A673 (cell line): ENCODE measurements around the gene BIRC7. TPM values are rescaled to one million over a fixed set of nuclear protein-coding genes. Genes with fewer than 3 reads are reported as not detected.

Experiments used
- BruUV-seq: library from RNA; stranded (reverse); fragments of 400-500 nt; replicated peaks from 2 replicates; lab custom pipeline; 2021; lab: Mats Ljungman, UMichigan
- CTCF ChIA-PET: fragments of 300-600 bp; sonication (Branson Sonifier 250); formaldehyde crosslinking; loops from one replicate; lab custom pipeline; 2022; ENCODE audit warnings: antibody characterized with exemption; lab: Charles Lee
- POLR2A ChIA-PET: fragments of 300-600 bp; sonication (Branson Sonifier 250); formaldehyde crosslinking; loops from one replicate; lab custom pipeline; 2022; ENCODE audit warnings: antibody characterized with exemption; ENCODE audit not compliant: low non-redundant PET; lab: Charles Lee
- DNase-seq: peaks from one replicate; pipeline ENCODE4 v3.0.0-alpha.2; 2015; ENCODE audit warnings: low spot score
- H3K27ac ChIP-seq: fragments of 200-600 bp; sonication (generic); 2 replicates; pipeline ENCODE4 v1.5.1; 2016; ENCODE audit warnings: mixed run types, low read depth, mild to moderate bottlenecking, mixed read lengths, antibody characterized with exemption, low read length; ENCODE audit not compliant: poor library complexity, severe bottlenecking
- H3K27me3 ChIP-seq: fragments of 200-600 bp; sonication (generic); replicated peaks from 2 replicates; pipeline ENCODE4 v1.6.1; 2017; ENCODE audit warnings: mixed run types, low read depth, mild to moderate bottlenecking, mixed read lengths, antibody characterized with exemption, low read length; ENCODE audit not compliant: insufficient read depth, poor library complexity
- H3K36me3 ChIP-seq: fragments of 200-600 bp; sonication (generic); 2 replicates; pipeline ENCODE4 v1.6.1; 2016; ENCODE audit warnings: mixed run types, mild to moderate bottlenecking, mixed read lengths, antibody characterized with exemption, low read length; ENCODE audit not compliant: insufficient read depth, poor library complexity, severe bottlenecking
- H3K4me1 ChIP-seq: fragments of 200-600 bp; sonication (generic); 2 replicates; pipeline ENCODE4 v1.6.1; 2017; ENCODE audit warnings: mixed run types, mild to moderate bottlenecking, mixed read lengths, antibody characterized with exemption, low read length; ENCODE audit not compliant: insufficient read depth, poor library complexity, severe bottlenecking
- H3K4me3 ChIP-seq: fragments of 200-600 bp; sonication (generic); 2 replicates; pipeline ENCODE4 v1.5.1; 2016; ENCODE audit warnings: low read depth, mixed run types, mild to moderate bottlenecking, mixed read lengths, low read length; ENCODE audit not compliant: poor library complexity, severe bottlenecking
- H3K9me3 ChIP-seq: fragments of 200-600 bp; sonication (generic); 2 replicates; pipeline ENCODE4 v1.6.1; 2016; ENCODE audit warnings: mixed run types, low read depth, mild to moderate bottlenecking, mixed read lengths, antibody characterized with exemption, low read length; ENCODE audit not compliant: poor library complexity, severe bottlenecking
- EZH2 ChIP-seq: fragments of 200-600 bp; sonication (generic); IDR thresholded peaks from 2 replicates; pipeline ENCODE4 v1.6.1; 2017; ENCODE audit warnings: borderline replicate concordance, low read depth, mild to moderate bottlenecking, mixed read lengths, antibody characterized with exemption, low read length; ENCODE audit not compliant: poor library complexity, severe bottlenecking
- intact Hi-C: fragments of 100-400 bp; cut with micrococcal nuclease; formaldehyde crosslinking; loops from one replicate; pipeline ENCODE4 v1.10.0; 2022; ENCODE audit not compliant: unreplicated experiment
- total RNA-seq: library from RNA; stranded (reverse); gene quantifications from 2 replicates; pipeline ENCODE4 v1.2.3, GENCODE V29; 2021
- TF ChIP-seq, protein P1 (sequence below): fragments of 300-800, 200-600 bp; sonication (generic); conservative IDR thresholded peaks from 2 replicates; pipeline ENCODE4 v1.5.1; 2017; ENCODE audit warnings: low read depth, mild to moderate bottlenecking, antibody characterized with exemption, low read length, moderate library complexity, mixed read lengths

BIRC7 gene
- total RNA-seq, 1 experiment from 2014 or later, result not detected

DNA sequence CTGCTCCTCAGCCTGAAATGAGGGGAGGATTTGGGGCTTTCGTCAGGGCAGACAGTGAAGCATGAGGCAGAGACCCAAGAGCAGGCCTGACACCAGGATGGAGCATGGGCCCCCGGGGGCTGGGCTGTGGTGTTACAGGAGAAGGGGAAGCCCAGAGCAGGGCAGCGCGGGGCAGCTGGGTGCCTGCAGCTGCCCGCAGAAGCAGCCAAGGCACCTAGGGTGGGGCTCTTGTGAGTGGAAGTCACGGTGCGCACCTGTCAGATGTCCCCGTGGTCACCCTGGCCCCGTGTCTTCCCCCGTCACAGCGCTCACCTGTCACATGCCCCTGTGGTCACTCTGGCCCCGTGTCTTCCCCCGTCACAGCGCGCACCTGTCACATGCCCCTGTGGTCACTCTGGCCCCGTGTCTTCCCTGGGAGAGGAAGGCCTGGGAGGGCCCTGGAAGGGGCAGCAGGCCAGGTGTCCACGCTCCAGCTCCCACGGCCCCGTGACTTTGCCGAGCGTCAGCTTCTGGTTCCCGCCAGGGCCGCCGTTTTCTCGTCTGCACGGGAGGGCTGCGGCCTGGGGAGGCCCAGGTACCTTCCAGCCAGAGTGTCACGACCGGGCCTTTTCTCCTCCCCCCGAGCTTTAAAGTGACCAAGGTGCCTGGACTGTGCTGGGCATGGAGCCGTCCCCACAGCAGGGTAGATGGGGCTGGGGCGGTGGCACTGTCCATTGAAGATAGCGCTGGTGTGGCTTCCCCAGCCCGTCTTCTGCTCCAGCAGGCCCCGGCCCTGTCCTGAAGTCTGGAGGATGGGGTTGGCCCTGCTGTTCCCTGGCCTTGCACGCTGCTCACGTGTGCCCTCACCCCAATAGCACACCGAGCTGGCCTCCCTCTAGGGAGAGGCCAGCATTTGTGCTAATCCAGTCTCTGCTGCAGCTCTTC, 46.3 kb downstream of the BIRC7 start:
- Histone ChIP-seq H3K4me1 (no peaks in the 10 kb centered on the region), H3K4me3 (no peak overlapping the region), H3K27ac (no peak overlapping the region), H3K9me3 (no peaks in the 10 kb centered on the region), H3K36me3 (peaks cover 37% of the 10 kb centered on the region), H3K27me3 (no peaks in the 10 kb centered on the region)
- TF ChIP-seq EZH2, result no peak
- TF ChIP-seq, protein P1, sequence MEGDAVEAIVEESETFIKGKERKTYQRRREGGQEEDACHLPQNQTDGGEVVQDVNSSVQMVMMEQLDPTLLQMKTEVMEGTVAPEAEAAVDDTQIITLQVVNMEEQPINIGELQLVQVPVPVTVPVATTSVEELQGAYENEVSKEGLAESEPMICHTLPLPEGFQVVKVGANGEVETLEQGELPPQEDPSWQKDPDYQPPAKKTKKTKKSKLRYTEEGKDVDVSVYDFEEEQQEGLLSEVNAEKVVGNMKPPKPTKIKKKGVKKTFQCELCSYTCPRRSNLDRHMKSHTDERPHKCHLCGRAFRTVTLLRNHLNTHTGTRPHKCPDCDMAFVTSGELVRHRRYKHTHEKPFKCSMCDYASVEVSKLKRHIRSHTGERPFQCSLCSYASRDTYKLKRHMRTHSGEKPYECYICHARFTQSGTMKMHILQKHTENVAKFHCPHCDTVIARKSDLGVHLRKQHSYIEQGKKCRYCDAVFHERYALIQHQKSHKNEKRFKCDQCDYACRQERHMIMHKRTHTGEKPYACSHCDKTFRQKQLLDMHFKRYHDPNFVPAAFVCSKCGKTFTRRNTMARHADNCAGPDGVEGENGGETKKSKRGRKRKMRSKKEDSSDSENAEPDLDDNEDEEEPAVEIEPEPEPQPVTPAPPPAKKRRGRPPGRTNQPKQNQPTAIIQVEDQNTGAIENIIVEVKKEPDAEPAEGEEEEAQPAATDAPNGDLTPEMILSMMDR, result no peak
- intact Hi-C loops, result no loop called here
- BruUV-seq, result no TSS peak
- ChIA-PET POLR2A (no interaction called here), CTCF (no interaction called here)
- no peak for DNase-seq

DNA sequence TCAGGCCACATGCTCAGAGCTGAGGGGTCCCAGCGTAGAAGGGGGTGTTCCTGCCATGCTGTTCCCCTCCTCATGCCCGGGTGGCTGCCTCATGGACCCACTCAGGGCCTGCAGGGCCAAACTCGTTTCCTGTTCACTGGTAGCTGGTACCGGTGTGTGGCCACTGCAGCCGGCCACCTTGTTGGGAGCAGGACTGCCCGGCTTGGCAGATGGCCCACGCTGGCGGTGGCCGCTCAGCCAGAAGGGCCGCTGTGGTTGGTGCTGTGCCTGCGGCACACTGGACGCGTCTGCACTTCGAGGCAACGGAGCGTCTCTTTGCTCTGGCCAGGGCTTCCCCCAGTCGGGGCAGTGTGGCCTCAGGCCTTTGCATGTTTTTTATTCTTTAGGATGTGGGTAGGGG, 47.2 kb downstream of the BIRC7 start:
- H3K4me1 ChIP-seq, result no peaks in the 10 kb centered on the region
- POLR2A ChIA-PET, result no interaction called here
- H3K36me3 ChIP-seq, result peaks cover 27% of the 10 kb centered on the region
- H3K27ac ChIP-seq, result no peak overlapping the region
- no peaks in the 10 kb centered on the region for H3K9me3 ChIP-seq
- DNase-seq, result no peak
- TF ChIP-seq, protein P1, result no peak
- TF ChIP-seq EZH2, result no peak
- no TSS peak for BruUV-seq
- H3K4me3 ChIP-seq, result no peak overlapping the region
- intact Hi-C loops, result no loop called here
- CTCF ChIA-PET, result no interaction called here
- H3K27me3 ChIP-seq, result no peaks in the 10 kb centered on the region

DNA sequence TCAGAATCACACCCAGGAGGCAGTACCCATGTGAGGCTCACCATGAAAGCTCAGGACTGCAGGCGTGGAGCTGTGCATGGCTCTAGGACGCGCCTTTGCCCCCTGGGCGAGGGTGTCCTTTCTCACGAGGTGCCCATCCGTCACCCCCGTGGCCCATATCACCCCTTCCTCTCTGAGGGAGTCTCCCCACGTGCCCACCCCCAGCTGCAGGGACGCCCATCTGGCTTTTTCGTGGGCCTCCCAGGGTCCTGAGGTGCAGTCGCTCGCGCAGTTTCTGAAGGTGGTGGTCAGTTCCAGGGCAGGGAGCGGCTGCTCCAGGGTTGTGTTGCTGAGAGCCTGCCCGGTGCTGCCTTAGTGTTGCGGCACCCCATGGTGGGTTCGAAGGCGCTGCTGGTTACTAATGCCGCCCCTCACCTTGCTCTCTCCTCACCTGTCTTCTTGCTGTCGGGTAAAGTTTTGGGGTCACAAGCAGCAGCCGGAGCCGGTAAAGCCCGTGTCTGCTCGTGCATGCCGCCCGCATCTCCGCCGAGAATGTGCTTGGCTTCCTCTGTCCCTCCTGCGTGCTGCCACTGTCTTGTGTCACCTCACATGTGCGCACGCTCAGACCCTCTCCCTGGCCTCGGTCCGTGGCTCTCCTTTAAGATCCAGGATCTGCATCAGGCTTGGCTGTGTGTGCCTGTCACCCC, 47.8 kb downstream of the BIRC7 start:
- H3K4me1 ChIP-seq, result no peaks in the 10 kb centered on the region
- CTCF ChIA-PET, result no interaction called here
- no peak for DNase-seq
- no peaks in the 10 kb centered on the region for H3K9me3 ChIP-seq
- H3K36me3 ChIP-seq, result peaks cover 22% of the 10 kb centered on the region
- intact Hi-C loops, result no loop called here
- BruUV-seq, result no TSS peak
- POLR2A ChIA-PET, result no interaction called here
- TF ChIP-seq EZH2, result no peak
- TF ChIP-seq, protein P1, result no peak
- no peak overlapping the region for H3K27ac ChIP-seq
- H3K4me3 ChIP-seq, result no peak overlapping the region
- H3K27me3 ChIP-seq, result no peaks in the 10 kb centered on the region
